ENCODE measurements around the gene PREP. TPM values are rescaled to one million over a fixed set of nuclear protein-coding genes. Genes with fewer than 3 reads are reported as not detected.
A peak's percentile ranks its signal among the peaks of the same experiment; 100 is the strongest.

PREP gene
- total RNA-seq, 4 donors from 2014 or later = 34.6 to 71.8 (median 51.8) TPM

- DNase-seq = peak; percentile 75 to 85
- Histone ChIP-seq H3K27ac (peak overlapping the region; percentile 90 to 98 (median 94)), H3K27me3 (no peaks in the 10 kb centered on the region), H3K9me3 (no peaks in the 10 kb centered on the region), H3K4me3 (peak overlapping the region in 3 of 4 donors; percentile 3 to 17 (median 16)), H3K36me3 (peaks cover 0 to 20% of the 10 kb centered on the region in 2 donors), H3K4me1 (peaks cover 60 to 88% of the 10 kb centered on the region in 2 donors)
- ATAC-seq = peak; percentile 76 to 85
- in situ Hi-C loops (cut with MboI; ENCODE audit: low sequenced_read_pairs in 4 of 4) (loop anchor here in 1 of 4 donors (10.0 kb wide), 1 partner anchor 162 kb away; no protein-coding TSS in a partner anchor), intact Hi-C loops (cut with DNase I; ENCODE audit: low total_unique reads) (loop anchor here (2.0 kb wide), 4 partner anchors 52 to 224 kb away; partner anchors contain the start of gene POPDC3)
- TF ChIP-seq, protein P1, sequence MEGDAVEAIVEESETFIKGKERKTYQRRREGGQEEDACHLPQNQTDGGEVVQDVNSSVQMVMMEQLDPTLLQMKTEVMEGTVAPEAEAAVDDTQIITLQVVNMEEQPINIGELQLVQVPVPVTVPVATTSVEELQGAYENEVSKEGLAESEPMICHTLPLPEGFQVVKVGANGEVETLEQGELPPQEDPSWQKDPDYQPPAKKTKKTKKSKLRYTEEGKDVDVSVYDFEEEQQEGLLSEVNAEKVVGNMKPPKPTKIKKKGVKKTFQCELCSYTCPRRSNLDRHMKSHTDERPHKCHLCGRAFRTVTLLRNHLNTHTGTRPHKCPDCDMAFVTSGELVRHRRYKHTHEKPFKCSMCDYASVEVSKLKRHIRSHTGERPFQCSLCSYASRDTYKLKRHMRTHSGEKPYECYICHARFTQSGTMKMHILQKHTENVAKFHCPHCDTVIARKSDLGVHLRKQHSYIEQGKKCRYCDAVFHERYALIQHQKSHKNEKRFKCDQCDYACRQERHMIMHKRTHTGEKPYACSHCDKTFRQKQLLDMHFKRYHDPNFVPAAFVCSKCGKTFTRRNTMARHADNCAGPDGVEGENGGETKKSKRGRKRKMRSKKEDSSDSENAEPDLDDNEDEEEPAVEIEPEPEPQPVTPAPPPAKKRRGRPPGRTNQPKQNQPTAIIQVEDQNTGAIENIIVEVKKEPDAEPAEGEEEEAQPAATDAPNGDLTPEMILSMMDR (IDR thresholded peaks at IDR 0.05 in 4 of 5, conservative IDR thresholded peaks at IDR 0.05 in 1 of 5) = no peak
- TF ChIP-seq POLR2A (IDR thresholded peaks at IDR 0.05) = peak in 1 of 2 donors; percentile 18
Observed at GRCh38 chr6:105326833-105327770, 75.8 kb downstream of the PREP start.

GRCh38 chr6:105326216-105326615 is 76.7 kb downstream of the PREP start:
- ATAC-seq = peak; percentile 80
- Histone ChIP-seq H3K27me3 (no peaks in the 10 kb centered on the region), H3K36me3 (peaks cover 0 to 16% of the 10 kb centered on the region in 2 donors), H3K27ac (peak overlapping the region; percentile 90 to 98 (median 94)), H3K4me1 (peaks cover 63 to 92% of the 10 kb centered on the region in 2 donors), H3K4me3 (peak overlapping the region in 2 of 4 donors; percentile 3 to 17), H3K9me3 (no peaks in the 10 kb centered on the region)
- TF ChIP-seq POLR2A (IDR thresholded peaks at IDR 0.05) = peak in 1 of 2 donors; percentile 55
- TF ChIP-seq, protein P1 (IDR thresholded peaks at IDR 0.05 in 4 of 5, conservative IDR thresholded peaks at IDR 0.05 in 1 of 5) = no peak
- in situ Hi-C loops (cut with MboI; ENCODE audit: low sequenced_read_pairs in 4 of 4) = loop anchor here in 1 of 4 donors (10.0 kb wide), 1 partner anchor 161 kb away; no protein-coding TSS in a partner anchor
- peak; percentile 86 to 90 for DNase-seq
- intact Hi-C loops (cut with DNase I; ENCODE audit: low total_unique reads) = loop anchor here (2.0 kb wide), 4 partner anchors 51 to 223 kb away; partner anchors contain the start of gene POPDC3

GRCh38 chr6:105324386-105324950 is 78.4 kb downstream of the PREP start:
- in situ Hi-C loops (cut with MboI; ENCODE audit: low sequenced_read_pairs in 4 of 4) (loop anchor here in 1 of 4 donors (10.0 kb wide), 1 partner anchor 160 kb away; no protein-coding TSS in a partner anchor), intact Hi-C loops (cut with DNase I; ENCODE audit: low total_unique reads) (no loop called here)
- H3K27ac ChIP-seq = peak overlapping the region; percentile 90 to 98 (median 94)
- H3K36me3 ChIP-seq = peaks cover 0 to 16% of the 10 kb centered on the region in 2 donors
- peaks cover 79 to 91% of the 10 kb centered on the region in 2 donors for H3K4me1 ChIP-seq
- TF ChIP-seq POLR2A (IDR thresholded peaks at IDR 0.05) = no peak
- TF ChIP-seq, protein P1 (IDR thresholded peaks at IDR 0.05 in 4 of 5, conservative IDR thresholded peaks at IDR 0.05 in 1 of 5) = no peak
- no peaks in the 10 kb centered on the region for H3K9me3 ChIP-seq
- no peaks in the 10 kb centered on the region for H3K27me3 ChIP-seq
- ATAC-seq = no peak
- DNase-seq = no peak
- H3K4me3 ChIP-seq = no peak overlapping the region

GRCh38 chr6:105322499-105323225 is 80.2 kb downstream of the PREP start:
- H3K4me3 ChIP-seq = no peak overlapping the region
- H3K27me3 ChIP-seq = no peaks in the 10 kb centered on the region
- peaks cover 88 to 89% of the 10 kb centered on the region in 2 donors for H3K4me1 ChIP-seq
- peak overlapping the region in 2 of 4 donors; percentile 97 to 98 for H3K27ac ChIP-seq
- DNase-seq (no peak), ATAC-seq (no peak)
- intact Hi-C loops (cut with DNase I; ENCODE audit: low total_unique reads) (no loop called here), in situ Hi-C loops (cut with MboI; ENCODE audit: low sequenced_read_pairs in 4 of 4) (loop anchor here in 1 of 4 donors (10.0 kb wide), 1 partner anchor 158 kb away; no protein-coding TSS in a partner anchor)
- no peaks in the 10 kb centered on the region for H3K9me3 ChIP-seq
- H3K36me3 ChIP-seq = peaks cover 0 to 8% of the 10 kb centered on the region in 2 donors
- TF ChIP-seq POLR2A (IDR thresholded peaks at IDR 0.05) = no peak
- TF ChIP-seq, protein P1 (IDR thresholded peaks at IDR 0.05 in 4 of 5, conservative IDR thresholded peaks at IDR 0.05 in 1 of 5) = no peak
